HepG2 (cell line): ENCODE data around the gene GGA1. TPM values are rescaled to one million over a fixed set of nuclear protein-coding genes. Genes with fewer than 3 reads are reported as not detected.

Source experiments
- AKNA ChIP-seq: sonication (generic); formaldehyde crosslinking; IDR thresholded peaks from 2 replicates; pipeline ENCODE4 v1.4.0; 2020; ENCODE audit warnings: missing genetic modification reagents, borderline replicate concordance
- CREM ChIP-seq, 2 experiments: sonication (generic) in 1 of 2; formaldehyde crosslinking in 1 of 2; IDR thresholded peaks; 2 replicates each; pipeline versions ENCODE4 v1.4.0 to v1.6.1; 2016 to 2020; ENCODE audit warnings: antibody characterized with exemption in 1 of 2, mild to moderate bottlenecking in 1 of 2, missing genetic modification reagents in 1 of 2
- GLI4 ChIP-seq: sonication (generic); formaldehyde crosslinking; IDR thresholded peaks from 2 replicates; pipeline ENCODE4 v1.5.1; 2020; ENCODE audit warnings: missing genetic modification reagents, mild to moderate bottlenecking, moderate library complexity, borderline replicate concordance
- HOXA7 ChIP-seq: sonication (generic); formaldehyde crosslinking; IDR thresholded peaks from 2 replicates; pipeline ENCODE4 v1.8.1; 2022; ENCODE audit warnings: mild to moderate bottlenecking, missing genetic modification reagents, moderate library complexity
- NBN ChIP-seq: fragments of 450-650 bp; conservative IDR thresholded peaks from 2 replicates; pipeline ENCODE4 v1.6.1; 2017
- NCOA1 ChIP-seq: sonication (generic); formaldehyde crosslinking; IDR thresholded peaks from 2 replicates; pipeline ENCODE4 v1.9.0; 2021; ENCODE audit warnings: missing genetic modification reagents
- NFRKB ChIP-seq: fragments of 450-650 bp; IDR thresholded peaks from 2 replicates; pipeline ENCODE4 v1.6.1; 2017
- SKI ChIP-seq: fragments of 450-650 bp; IDR thresholded peaks from one replicate; pipeline ENCODE4 v1.6.1; 2018; ENCODE audit warnings: mild to moderate bottlenecking; ENCODE audit not compliant: partially characterized antibody
- TAF1 ChIP-seq: sonication (generic); formaldehyde crosslinking; IDR thresholded peaks from 2 replicates; pipeline ENCODE4 v1.4.0; 2020; ENCODE audit warnings: missing genetic modification reagents
- YY1 ChIP-seq: IDR thresholded peaks from 2 replicates; pipeline ENCODE4 v1.6.1; 2011; ENCODE audit warnings: low read length, low read depth, moderate library complexity, mild to moderate bottlenecking; ENCODE audit not compliant: insufficient read depth, insufficient replicate concordance
- ZBTB39 ChIP-seq: sonication (generic); formaldehyde crosslinking; IDR thresholded peaks from 2 replicates; pipeline ENCODE4 v1.5.0; 2020; ENCODE audit warnings: missing genetic modification reagents
- ZBTB43 ChIP-seq: sonication (generic); formaldehyde crosslinking; conservative IDR thresholded peaks from 2 replicates; pipeline ENCODE4 v1.4.0; 2020; ENCODE audit warnings: missing genetic modification reagents
- ZMYM3 ChIP-seq: sonication (generic); formaldehyde crosslinking; IDR thresholded peaks from 2 replicates; pipeline ENCODE4 v1.5.1; 2020; ENCODE audit warnings: mild to moderate bottlenecking, missing genetic modification reagents
- ZNF329 ChIP-seq: sonication (generic); formaldehyde crosslinking; IDR thresholded peaks from 2 replicates; pipeline ENCODE4 v1.9.0; 2021; ENCODE audit warnings: low read depth, mild to moderate bottlenecking, missing genetic modification reagents
- ZNF75D ChIP-seq: sonication (generic); formaldehyde crosslinking; IDR thresholded peaks from 2 replicates; pipeline ENCODE4 v1.8.1; 2023; ENCODE audit warnings: missing genetic modification reagents, mild to moderate bottlenecking, borderline replicate concordance
- ZNF773 ChIP-seq: sonication (generic); formaldehyde crosslinking; IDR thresholded peaks from 2 replicates; pipeline ENCODE4 v1.4.0; 2020; ENCODE audit warnings: missing genetic modification reagents, borderline replicate concordance
- ZXDC ChIP-seq: sonication (generic); formaldehyde crosslinking; IDR thresholded peaks from 2 replicates; pipeline ENCODE4 v1.5.0; 2020; ENCODE audit warnings: mild to moderate bottlenecking, missing genetic modification reagents
- polyA plus RNA-seq, 8 experiments: library from polyadenylated mRNA; depleted of rRNA in 3 of 8; stranded (reverse) in 7 of 8; unstranded in 1 of 8; fragments of >200 nt; fragmentation: Illumina TruSeq in 4 of 8; extraction: Trizol in 4 of 8; gene quantifications; 2 replicates each; pipeline versions ENCODE4 v1.2.1 to v1.2.3, GENCODE V29; 2011 to 2016; ENCODE audit warnings: low read depth in 4 of 8, missing spikeins in 1 of 8, mixed read lengths in 1 of 8; ENCODE audit not compliant: insufficient read depth in 1 of 8
- total RNA-seq, 5 experiments: library from RNA; depleted of rRNA; stranded (reverse); fragments of >200 nt; fragmentation: Illumina TruSeq; extraction: Trizol; gene quantifications; 2 replicates each; pipeline ENCODE4 v1.2.3, GENCODE V29; 2016; ENCODE audit warnings: low read depth in 1 of 5

Gene GGA1
- total and polyA plus RNA-seq, 2 of the 13 experiments (the other 11 are each of a cell fraction or from before 2014, with no cell fraction given): 29.1 to 87.2 TPM

GRCh38 chr22:37674951-37675929 lies 66.6 kb downstream of the GGA1 start, which contains the start of gene LGALS1 (continued):
- TF ChIP-seq ZMYM3 (CRISPR knock-in tag) (peak; percentile 88), NFRKB (no peak), SKI (no peak), ZNF773 (CRISPR knock-in tag) (no peak), ZBTB39 (CRISPR knock-in tag) (no peak), GLI4 (no peak), HOXA7 (CRISPR knock-in tag) (no peak), ZXDC (CRISPR knock-in tag) (no peak), YY1 (no peak), ZBTB43 (no peak), NCOA1 (no peak), TAF1 (CRISPR knock-in tag) (no peak; the same call in 1 of the 2 replicates), ZNF75D (CRISPR knock-in tag) (no peak), ZNF329 (CRISPR knock-in tag) (no peak), NBN (no peak), AKNA (CRISPR knock-in tag) (no peak), CREM (IDR thresholded peaks at IDR 0.05) (no peak), CREM (CRISPR knock-in tag; IDR thresholded peaks at IDR 0.05) (no peak)
